ENCODE data around the gene BCL11A.

Gene BCL11A

GRCh38 chr2:60461421-60462108, 91.9 kb downstream of the BCL11A start:
- DNase-seq (ENCODE audit: low spot score): no peak

GRCh38 chr2:60460577-60461420, 92.7 kb downstream of the BCL11A start:
- no peak for DNase-seq (ENCODE audit: low spot score)

GRCh38 chr2:60459851-60460250, 93.6 kb downstream of the BCL11A start:
- no peak for DNase-seq (ENCODE audit: low spot score)

- DNase-seq (ENCODE audit: low spot score): no peak
These were observed 97.2 kb downstream of the BCL11A start for GRCh38 chr2:60456115-60456770.

- no peak for DNase-seq (ENCODE audit: low spot score)
These were observed 99.6 kb downstream of the BCL11A start for GRCh38 chr2:60453872-60454271.

- DNase-seq (ENCODE audit: low spot score): no peak
These were observed 100.2 kb downstream of the BCL11A start for GRCh38 chr2:60453301-60453700.

GRCh38 chr2:60450488-60450887, 103.0 kb downstream of the BCL11A start:
- no peak for DNase-seq (ENCODE audit: low spot score)

GRCh38 chr2:60447943-60448342, 105.5 kb downstream of the BCL11A start:
- DNase-seq (ENCODE audit: low spot score): no peak

GRCh38 chr2:60446413-60447267, 106.8 kb downstream of the BCL11A start:
- no peak for DNase-seq (ENCODE audit: low spot score)

- DNase-seq (ENCODE audit: low spot score): no peak
These were observed 107.7 kb downstream of the BCL11A start for GRCh38 chr2:60445684-60446179.

GRCh38 chr2:60442608-60443007, 110.8 kb downstream of the BCL11A start:
- no peak for DNase-seq (ENCODE audit: low spot score)

- no peak for DNase-seq (ENCODE audit: low spot score)
These were observed 111.7 kb downstream of the BCL11A start for GRCh38 chr2:60441800-60442199.

- DNase-seq (ENCODE audit: low spot score): no peak
These were observed 112.7 kb downstream of the BCL11A start for GRCh38 chr2:60440767-60441163.

- no peak for DNase-seq (ENCODE audit: low spot score)
These were observed 113.2 kb downstream of the BCL11A start for GRCh38 chr2:60440079-60440766.

GRCh38 chr2:60439219-60439974, 114.1 kb downstream of the BCL11A start:
- DNase-seq (ENCODE audit: low spot score): no peak

GRCh38 chr2:60438653-60439052, 114.8 kb downstream of the BCL11A start:
- no peak for DNase-seq (ENCODE audit: low spot score)

- DNase-seq (ENCODE audit: low spot score): no peak
These were observed 115.3 kb downstream of the BCL11A start for GRCh38 chr2:60438131-60438530.

- DNase-seq (ENCODE audit: low spot score): no peak
These were observed 116.3 kb downstream of the BCL11A start for GRCh38 chr2:60437080-60437696.

- DNase-seq (ENCODE audit: low spot score): no peak
These were observed 120.3 kb downstream of the BCL11A start for GRCh38 chr2:60433018-60433596.
